Suprapubic skin (tissue), 4 donors: ENCODE measurements around the gene IBA57.

Experiments
- EP300 ChIP-seq: sonication (generic); formaldehyde crosslinking; IDR thresholded peaks from one replicate; pipeline ENCODE4 v1.6.1; 2017; ENCODE audit warnings: antibody characterized with exemption
- POLR2A ChIP-seq, 2 donors: fragments of 450-650 bp; IDR thresholded peaks; one replicate each; pipeline ENCODE4 v1.6.1; 2017; ENCODE audit warnings: antibody characterized with exemption in 2 of 2, mild to moderate bottlenecking in 2 of 2, moderate library complexity in 2 of 2
- POLR2AphosphoS5 ChIP-seq, 3 donors: sonication (generic); formaldehyde crosslinking; IDR thresholded peaks; one replicate each; pipeline ENCODE4 v1.6.1; 2017; ENCODE audit warnings: antibody characterized with exemption in 3 of 3
- TF ChIP-seq, protein P1 (sequence below), 2 donors: fragments of 200-600 bp in 1 of 2; fragments of 450-650 bp in 1 of 2; sonication (generic) in 1 of 2; IDR thresholded peaks; one replicate each; pipeline ENCODE4 v1.5.1; 2016 to 2019; ENCODE audit warnings: antibody characterized with exemption in 2 of 2, mild to moderate bottlenecking in 1 of 2, moderate library complexity in 1 of 2

DNA sequence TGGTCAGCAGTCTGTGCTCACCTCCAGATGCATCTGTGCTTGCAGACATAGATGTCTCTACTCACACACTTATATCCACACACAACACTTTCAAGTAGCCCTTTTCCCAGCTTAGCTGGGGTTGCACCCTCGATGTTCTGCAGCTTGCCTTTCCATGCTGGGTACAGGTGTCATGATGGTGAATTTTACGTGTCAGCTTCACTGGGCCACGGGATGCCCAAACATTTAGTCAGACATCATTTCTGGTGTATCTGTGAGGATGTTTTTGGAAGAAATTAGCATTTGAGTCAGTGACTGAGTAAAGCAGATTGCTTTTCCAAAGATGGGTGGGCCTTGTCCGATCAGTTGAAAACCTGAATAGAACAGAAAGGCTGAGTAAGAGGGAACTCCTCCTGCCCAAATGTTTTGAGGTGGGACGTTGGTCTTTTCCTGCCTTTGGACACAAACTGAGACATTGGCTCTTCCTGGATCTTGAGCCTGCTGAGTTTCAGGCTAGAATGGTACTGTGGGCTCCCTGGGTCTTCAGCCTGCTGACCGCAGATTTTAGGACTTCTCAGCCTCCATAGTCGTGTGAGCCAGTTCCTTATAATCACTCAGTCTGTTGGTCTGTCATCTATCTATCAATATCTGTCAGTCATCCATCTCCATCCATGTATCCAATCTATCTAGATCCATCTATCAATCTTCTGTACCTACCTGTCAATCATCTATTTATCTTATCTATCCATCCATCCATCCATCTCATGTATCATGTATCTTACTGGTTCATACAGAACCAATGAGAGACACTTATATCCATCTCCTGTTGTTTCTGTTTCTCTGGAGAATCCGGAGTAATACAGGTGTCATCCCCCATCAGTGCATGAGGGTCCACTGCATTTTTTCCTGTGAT lies 29.6 kb downstream of the IBA57 start:
- TF ChIP-seq, protein P1, sequence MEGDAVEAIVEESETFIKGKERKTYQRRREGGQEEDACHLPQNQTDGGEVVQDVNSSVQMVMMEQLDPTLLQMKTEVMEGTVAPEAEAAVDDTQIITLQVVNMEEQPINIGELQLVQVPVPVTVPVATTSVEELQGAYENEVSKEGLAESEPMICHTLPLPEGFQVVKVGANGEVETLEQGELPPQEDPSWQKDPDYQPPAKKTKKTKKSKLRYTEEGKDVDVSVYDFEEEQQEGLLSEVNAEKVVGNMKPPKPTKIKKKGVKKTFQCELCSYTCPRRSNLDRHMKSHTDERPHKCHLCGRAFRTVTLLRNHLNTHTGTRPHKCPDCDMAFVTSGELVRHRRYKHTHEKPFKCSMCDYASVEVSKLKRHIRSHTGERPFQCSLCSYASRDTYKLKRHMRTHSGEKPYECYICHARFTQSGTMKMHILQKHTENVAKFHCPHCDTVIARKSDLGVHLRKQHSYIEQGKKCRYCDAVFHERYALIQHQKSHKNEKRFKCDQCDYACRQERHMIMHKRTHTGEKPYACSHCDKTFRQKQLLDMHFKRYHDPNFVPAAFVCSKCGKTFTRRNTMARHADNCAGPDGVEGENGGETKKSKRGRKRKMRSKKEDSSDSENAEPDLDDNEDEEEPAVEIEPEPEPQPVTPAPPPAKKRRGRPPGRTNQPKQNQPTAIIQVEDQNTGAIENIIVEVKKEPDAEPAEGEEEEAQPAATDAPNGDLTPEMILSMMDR (IDR thresholded peaks at IDR 0.05) = no peak
- TF ChIP-seq POLR2A (IDR thresholded peaks at IDR 0.05) = no peak
- no peak for TF ChIP-seq POLR2AphosphoS5 (IDR thresholded peaks at IDR 0.05)
- TF ChIP-seq EP300 = no peak
